ENCODE measurements around the gene CTXN2. TPM values are rescaled to one million over a fixed set of nuclear protein-coding genes. Genes with fewer than 3 reads are reported as not detected.
A peak's percentile ranks its signal among the peaks of the same experiment; 100 is the strongest.

The CTXN2 gene
- total RNA-seq (2013; cell fraction: nucleolus; rRNA removed), result not detected in 2 replicates
- total RNA-seq (2014; rRNA removed) (not detected in 2 replicates), total RNA-seq (2014; rRNA removed; fragmentation: Illumina TruSeq; extraction: Trizol) (0.09 TPM in 1 of 2 replicates, not detected in the other), total RNA-seq (2021) (not detected in 2 replicates), polyA plus RNA-seq (2011; rRNA removed) (not detected in 2 replicates), polyA plus RNA-seq (2014; fragmentation: Illumina TruSeq; extraction: Trizol) (0.01 TPM in 1 of 2 replicates, not detected in the other), polyA plus RNA-seq (2014; fragmentation: Nextera tagmentation; extraction: Ambion mirVana) (not detected), polyA plus RNA-seq (2014; rRNA removed) (not detected in 2 replicates), polyA plus RNA-seq (2016; fragmentation: Nextera tagmentation; extraction: Ambion mirVana) (not detected), polyA minus RNA-seq (2011; rRNA and poly(A)+ RNA removed) (not detected in 2 replicates), Bru-seq, nascent RNA (not detected), BruChase-seq, experiment 1, labeled RNA remaining after a 6-hour chase (not detected), BruChase-seq, experiment 2, labeled RNA remaining after a 2-hour chase (not detected)
- polyA plus RNA-seq (2011; ENCODE audit: low read depth), result not detected
- not detected in 2 replicates for polyA plus RNA-seq (2011; cell fraction: cytosol; rRNA removed)
- not detected in 2 replicates for polyA plus RNA-seq (2011; cell fraction: nucleus; rRNA removed)
- not detected in 2 replicates for polyA plus RNA-seq (2012)
- polyA minus RNA-seq (2011; cell fraction: cytosol; rRNA and poly(A)+ RNA removed), result not detected in 2 replicates
- not detected in 2 replicates for polyA minus RNA-seq (2011; cell fraction: nucleus; rRNA and poly(A)+ RNA removed)
- long read RNA-seq, experiment 1, result 0 reads
- long read RNA-seq, experiment 2, result 0 reads

- no peak for ATAC-seq
- Histone ChIP-seq H3K9me3 (replicated peaks; ENCODE audit: control insufficient read depth, insufficient read depth, low read length) (no peaks in the 10 kb centered on the region), H3K36me3 (ENCODE audit: control insufficient read depth in 2 of 2, insufficient read depth in 2 of 2, low read length in 1 of 2) (no peaks in the 10 kb centered on the region), H3K4me2 (ENCODE audit: control insufficient read depth, insufficient read depth) (no peak within 1 kb of the TSS), H3K4me3 (no peak within 1 kb of the TSS), H4K20me1 (ENCODE audit: control insufficient read depth, insufficient read depth) (no peaks in the 10 kb centered on the region), H3K27ac (ENCODE audit: control insufficient read depth, insufficient read depth) (no peak within 1 kb of the TSS), H3K4me1 (ENCODE audit: control insufficient read depth, insufficient read depth, low read length) (no peaks in the 10 kb centered on the region), H3K27me3 (replicated peaks in 1 of 2; ENCODE audit: control insufficient read depth in 2 of 2, insufficient read depth in 2 of 2, low read length in 1 of 2) (no peaks in the 10 kb centered on the region), H2AFZ (ENCODE audit: control insufficient read depth, low read depth, low read length) (no peak within 1 kb of the TSS), H3K79me2 (ENCODE audit: control insufficient read depth, insufficient read depth, low read length) (no peaks in the 10 kb centered on the region), H3K9ac (ENCODE audit: control insufficient read depth, insufficient read depth, low read length) (no peak within 1 kb of the TSS)
- BruUV-seq (replicated peaks), result no TSS peak
- no peak for DNase-seq (ENCODE audit: low read depth, low spot score)
- FAIRE-seq, result peak; percentile 47
- CTCF ChIA-PET, result no interaction called here
- POLR2A ChIA-PET, result no interaction called here
- in situ Hi-C loops (cut with MboI), result no loop called here
- TF ChIP-seq, protein P1, sequence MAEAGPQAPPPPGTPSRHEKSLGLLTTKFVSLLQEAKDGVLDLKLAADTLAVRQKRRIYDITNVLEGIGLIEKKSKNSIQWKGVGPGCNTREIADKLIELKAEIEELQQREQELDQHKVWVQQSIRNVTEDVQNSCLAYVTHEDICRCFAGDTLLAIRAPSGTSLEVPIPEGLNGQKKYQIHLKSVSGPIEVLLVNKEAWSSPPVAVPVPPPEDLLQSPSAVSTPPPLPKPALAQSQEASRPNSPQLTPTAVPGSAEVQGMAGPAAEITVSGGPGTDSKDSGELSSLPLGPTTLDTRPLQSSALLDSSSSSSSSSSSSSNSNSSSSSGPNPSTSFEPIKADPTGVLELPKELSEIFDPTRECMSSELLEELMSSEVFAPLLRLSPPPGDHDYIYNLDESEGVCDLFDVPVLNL (IDR thresholded peaks at IDR 0.05; ENCODE audit: low read depth, low read length), result no peak
- TF ChIP-seq KDM1A (IDR thresholded peaks at IDR 0.05; ENCODE audit: borderline replicate concordance) (no peak), LARP7 (IDR thresholded peaks at IDR 0.05) (no peak), USF1 (IDR thresholded peaks at IDR 0.05; ENCODE audit: borderline replicate concordance, extremely low read length, insufficient read depth, low read depth, low read length) (no peak), EZH2 (IDR thresholded peaks at IDR 0.05; ENCODE audit: borderline replicate concordance, control insufficient read depth, low read depth, low read length) (no peak)
- TF ChIP-seq, protein P2, sequence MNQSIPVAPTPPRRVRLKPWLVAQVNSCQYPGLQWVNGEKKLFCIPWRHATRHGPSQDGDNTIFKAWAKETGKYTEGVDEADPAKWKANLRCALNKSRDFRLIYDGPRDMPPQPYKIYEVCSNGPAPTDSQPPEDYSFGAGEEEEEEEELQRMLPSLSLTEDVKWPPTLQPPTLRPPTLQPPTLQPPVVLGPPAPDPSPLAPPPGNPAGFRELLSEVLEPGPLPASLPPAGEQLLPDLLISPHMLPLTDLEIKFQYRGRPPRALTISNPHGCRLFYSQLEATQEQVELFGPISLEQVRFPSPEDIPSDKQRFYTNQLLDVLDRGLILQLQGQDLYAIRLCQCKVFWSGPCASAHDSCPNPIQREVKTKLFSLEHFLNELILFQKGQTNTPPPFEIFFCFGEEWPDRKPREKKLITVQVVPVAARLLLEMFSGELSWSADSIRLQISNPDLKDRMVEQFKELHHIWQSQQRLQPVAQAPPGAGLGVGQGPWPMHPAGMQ (IDR thresholded peaks at IDR 0.05; ENCODE audit: borderline replicate concordance), result no peak
- intact Hi-C loops (cut with micrococcal nuclease; ENCODE audit: unreplicated experiment), result no loop called here
- 45% methylated on average over 31 of the region's 31 CpGs for WGBS (ENCODE audit: insufficient coverage, insufficient replicate concordance, low lambda C conversion rate, missing lambda C conversion rate)
- RAD21 ChIA-PET (ENCODE audit: unreplicated experiment), result no interaction called here
- SMC1A ChIA-PET (ENCODE audit: uncharacterized antibody, unreplicated experiment), result no interaction called here
Observed at GRCh38 chr15:48191574-48192225, at the start of gene CTXN2. CTXN2 (plus strand) TSS chr15:48191665; CDS start chr15:48201301, 9,636 bp downstream.
